Anterior cingulate cortex (tissue), 58 donors: ENCODE measurements around the gene SETD3.

Experiments
- DNase-seq, 58 donors: peaks; one replicate each; lab custom pipeline; 2025; lab: John Stamatoyannopoulos, UW

The SETD3 gene

GRCh38 chr14:99427632-99428300, 52.9 kb downstream of the SETD3 start:
- DNase-seq, result peak in 20 of 58 donors; percentile 8 to 54 (median 20)

GRCh38 chr14:99426813-99427346, 53.8 kb downstream of the SETD3 start:
- DNase-seq, result no peak

GRCh38 chr14:99426265-99426664, 54.4 kb downstream of the SETD3 start:
- no peak for DNase-seq

- DNase-seq, result no peak
These were observed 55.4 kb downstream of the SETD3 start for GRCh38 chr14:99425272-99425681.

GRCh38 chr14:99424306-99424877, 56.3 kb downstream of the SETD3 start:
- DNase-seq, result no peak

- no peak for DNase-seq
These were observed 57.2 kb downstream of the SETD3 start for GRCh38 chr14:99423434-99423833.

- DNase-seq, result no peak
These were observed 58.2 kb downstream of the SETD3 start for GRCh38 chr14:99422228-99423010.

- DNase-seq, result no peak
These were observed 59.9 kb downstream of the SETD3 start for GRCh38 chr14:99420711-99421110.

GRCh38 chr14:99419905-99420304, 60.8 kb downstream of the SETD3 start:
- no peak for DNase-seq

GRCh38 chr14:99418242-99418641, 62.4 kb downstream of the SETD3 start:
- DNase-seq, result no peak

GRCh38 chr14:99416909-99417308, 63.8 kb downstream of the SETD3 start:
- no peak for DNase-seq

- peak in 26 of 58 donors; percentile 4 to 72 (median 29) for DNase-seq
These were observed 65.0 kb downstream of the SETD3 start for GRCh38 chr14:99415496-99416281.

- no peak for DNase-seq
These were observed 66.7 kb downstream of the SETD3 start for GRCh38 chr14:99413911-99414310.

GRCh38 chr14:99413172-99413571, 67.5 kb downstream of the SETD3 start:
- DNase-seq, result no peak

- no peak for DNase-seq
These were observed 68.3 kb downstream of the SETD3 start for GRCh38 chr14:99412117-99413061.

- no peak for DNase-seq
These were observed 70.6 kb downstream of the SETD3 start for GRCh38 chr14:99410019-99410418.

GRCh38 chr14:99408971-99409289, 71.7 kb downstream of the SETD3 start:
- no peak for DNase-seq

GRCh38 chr14:99408286-99408970, 72.2 kb downstream of the SETD3 start:
- DNase-seq, result no peak

GRCh38 chr14:99407416-99407815, 73.2 kb downstream of the SETD3 start:
- no peak for DNase-seq
